Mammary epithelial cell (primary cell): Measurements from ENCODE around the gene DNAJC27.

ENCODE experiments used
- CTCF ChIP-seq, 2 donors: IDR thresholded peaks in 1 of 2; conservative IDR thresholded peaks in 1 of 2; 2 replicates each; pipeline ENCODE4 v1.5.1; 2011 to 2012; ENCODE audit warnings: inconsistent platforms in 2 of 2, low read length in 2 of 2, mild to moderate bottlenecking in 2 of 2, control low read depth in 1 of 2, low read depth in 1 of 2; ENCODE audit not compliant: insufficient read depth in 1 of 2; ENCODE audit errors: extremely low read depth in 1 of 2
- EZH2 ChIP-seq: IDR thresholded peaks from 2 replicates; pipeline ENCODE4 v1.6.1; 2012; ENCODE audit warnings: low read length, inconsistent platforms, borderline replicate concordance

GRCh38 chr2:24926220-24926601, 45.5 kb downstream of the DNAJC27 start:
- TF ChIP-seq CTCF (conservative IDR thresholded peaks at IDR 0.05 in 1 of 2, IDR thresholded peaks at IDR 0.05 in 1 of 2; ENCODE audit: extremely low read depth in 1 of 2, insufficient read depth in 1 of 2, low read depth in 1 of 2, low read length in 2 of 2): no peak
- TF ChIP-seq EZH2: no peak
